ENCODE data around the gene DIAPH2.

DIAPH2 gene

GRCh38 chrX:97030947-97031346, 346.3 kb downstream of the DIAPH2 start:
- ChIA-PET POLR2A (ENCODE audit: low non-redundant PET) (no interaction called here), CTCF (no interaction called here)
- no peak for DNase-seq (ENCODE audit: low spot score)
- no peak for TF ChIP-seq CTCF (conservative IDR thresholded peaks at IDR 0.05; ENCODE audit: low read depth)
- no peak overlapping the region for H3K27ac ChIP-seq

- H3K27ac ChIP-seq = no peak overlapping the region
- TF ChIP-seq CTCF (conservative IDR thresholded peaks at IDR 0.05; ENCODE audit: low read depth) = no peak
- ChIA-PET CTCF (no interaction called here), POLR2A (ENCODE audit: low non-redundant PET) (interaction anchor here (0.6 kb wide), 1 partner anchor 313 kb away, joined by 6 read pairs; no protein-coding TSS in a partner anchor)
- DNase-seq (ENCODE audit: low spot score) = no peak
Observed at GRCh38 chrX:97039363-97040029, 354.9 kb downstream of the DIAPH2 start.

GRCh38 chrX:97045470-97045869, 360.8 kb downstream of the DIAPH2 start:
- no peak for DNase-seq (ENCODE audit: low spot score)
- TF ChIP-seq CTCF (conservative IDR thresholded peaks at IDR 0.05; ENCODE audit: low read depth) = no peak
- no peak overlapping the region for H3K27ac ChIP-seq
- POLR2A ChIA-PET (ENCODE audit: low non-redundant PET) = no interaction called here
- CTCF ChIA-PET = no interaction called here

- DNase-seq (ENCODE audit: low spot score) = no peak
- CTCF ChIA-PET = no interaction called here
- no peak overlapping the region for H3K27ac ChIP-seq
- no peak for TF ChIP-seq CTCF (conservative IDR thresholded peaks at IDR 0.05; ENCODE audit: low read depth)
- POLR2A ChIA-PET (ENCODE audit: low non-redundant PET) = no interaction called here
Observed at GRCh38 chrX:97046867-97047266, 362.2 kb downstream of the DIAPH2 start.

- ChIA-PET POLR2A (ENCODE audit: low non-redundant PET) (no interaction called here), CTCF (no interaction called here)
- no peak for DNase-seq (ENCODE audit: low spot score)
- H3K27ac ChIP-seq = no peak overlapping the region
- no peak for TF ChIP-seq CTCF (conservative IDR thresholded peaks at IDR 0.05; ENCODE audit: low read depth)
Observed at GRCh38 chrX:97050392-97050791, 365.8 kb downstream of the DIAPH2 start.

GRCh38 chrX:97057349-97057909, 372.8 kb downstream of the DIAPH2 start:
- POLR2A ChIA-PET (ENCODE audit: low non-redundant PET) = no interaction called here
- no peak for DNase-seq (ENCODE audit: low spot score)
- CTCF ChIA-PET = no interaction called here
- TF ChIP-seq CTCF (conservative IDR thresholded peaks at IDR 0.05; ENCODE audit: low read depth) = no peak
- no peak overlapping the region for H3K27ac ChIP-seq
